ENCODE results near the gene CCDC181.
A peak's percentile ranks its signal among the peaks of the same experiment; 100 is the strongest.

CCDC181 gene

DNA sequence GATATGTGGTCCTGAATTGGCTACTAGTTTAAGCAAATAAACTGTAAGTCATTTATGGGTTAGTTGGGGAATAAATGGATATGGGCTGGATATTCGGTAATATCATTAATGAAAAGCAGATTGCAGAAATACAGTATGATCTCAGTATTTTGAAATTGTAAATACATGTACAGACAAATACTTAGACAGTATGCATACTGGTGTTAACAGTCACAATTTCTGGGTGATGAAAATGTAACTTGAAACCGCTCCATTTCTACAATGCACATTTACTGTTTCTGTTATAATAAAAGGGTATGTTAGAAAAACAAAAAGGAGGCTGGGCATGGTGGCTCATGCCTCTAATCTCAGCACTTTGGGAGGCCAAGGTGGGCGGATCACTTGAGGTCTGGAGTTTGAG, 31.3 kb downstream of the CCDC181 start:
- TF ChIP-seq, protein P1, sequence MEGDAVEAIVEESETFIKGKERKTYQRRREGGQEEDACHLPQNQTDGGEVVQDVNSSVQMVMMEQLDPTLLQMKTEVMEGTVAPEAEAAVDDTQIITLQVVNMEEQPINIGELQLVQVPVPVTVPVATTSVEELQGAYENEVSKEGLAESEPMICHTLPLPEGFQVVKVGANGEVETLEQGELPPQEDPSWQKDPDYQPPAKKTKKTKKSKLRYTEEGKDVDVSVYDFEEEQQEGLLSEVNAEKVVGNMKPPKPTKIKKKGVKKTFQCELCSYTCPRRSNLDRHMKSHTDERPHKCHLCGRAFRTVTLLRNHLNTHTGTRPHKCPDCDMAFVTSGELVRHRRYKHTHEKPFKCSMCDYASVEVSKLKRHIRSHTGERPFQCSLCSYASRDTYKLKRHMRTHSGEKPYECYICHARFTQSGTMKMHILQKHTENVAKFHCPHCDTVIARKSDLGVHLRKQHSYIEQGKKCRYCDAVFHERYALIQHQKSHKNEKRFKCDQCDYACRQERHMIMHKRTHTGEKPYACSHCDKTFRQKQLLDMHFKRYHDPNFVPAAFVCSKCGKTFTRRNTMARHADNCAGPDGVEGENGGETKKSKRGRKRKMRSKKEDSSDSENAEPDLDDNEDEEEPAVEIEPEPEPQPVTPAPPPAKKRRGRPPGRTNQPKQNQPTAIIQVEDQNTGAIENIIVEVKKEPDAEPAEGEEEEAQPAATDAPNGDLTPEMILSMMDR (IDR thresholded peaks at IDR 0.05; ENCODE audit: insufficient read depth, missing control alignments): no peak
- DNase-seq (ENCODE audit: insufficient read length, low spot score): no peak
- FAIRE-seq: no peak

DNA sequence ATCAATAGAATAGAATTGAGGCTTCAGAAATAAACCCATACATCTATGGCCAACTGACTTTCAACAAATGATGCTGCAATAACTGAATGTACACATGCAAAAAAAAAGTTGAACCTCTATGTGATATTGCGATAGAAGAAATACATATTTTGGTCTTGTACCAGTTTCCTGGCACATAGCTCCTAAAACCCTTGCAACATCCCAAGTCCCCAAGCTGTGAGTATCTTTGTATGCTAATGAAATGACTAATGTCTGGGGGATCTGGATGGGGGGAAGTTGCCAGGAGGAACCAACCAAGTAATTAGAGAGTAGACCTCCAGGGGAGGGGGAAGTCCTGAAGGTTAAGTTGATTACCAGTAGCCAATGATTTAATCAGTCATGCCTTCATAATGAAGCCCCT, 34.9 kb downstream of the CCDC181 start:
- TF ChIP-seq, protein P1 (IDR thresholded peaks at IDR 0.05; ENCODE audit: insufficient read depth, missing control alignments): no peak
- FAIRE-seq: no peak
- DNase-seq (ENCODE audit: insufficient read length, low spot score): no peak

DNA sequence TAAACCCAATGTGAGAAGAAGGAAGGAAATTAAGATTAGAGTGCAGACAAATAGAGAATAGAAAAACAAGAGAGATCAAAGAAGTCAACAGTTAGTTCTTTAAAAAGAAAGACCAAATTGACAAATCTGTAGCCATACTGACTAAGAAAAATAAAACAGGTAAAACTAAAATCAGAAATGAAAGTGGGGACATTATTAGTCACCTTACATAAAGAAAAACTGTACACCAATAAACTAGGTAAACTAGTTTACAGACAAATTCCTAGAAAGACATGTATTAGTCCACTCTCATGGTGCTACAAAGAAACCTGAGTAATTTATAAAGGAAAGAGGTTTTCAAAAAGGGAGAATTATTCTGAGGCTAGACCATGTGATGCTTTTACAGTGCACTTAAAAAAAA, 37.0 kb downstream of the CCDC181 start:
- DNase-seq (ENCODE audit: insufficient read length, low spot score): no peak
- peak; percentile 53 for FAIRE-seq
- TF ChIP-seq, protein P1 (IDR thresholded peaks at IDR 0.05; ENCODE audit: insufficient read depth, missing control alignments): no peak

DNA sequence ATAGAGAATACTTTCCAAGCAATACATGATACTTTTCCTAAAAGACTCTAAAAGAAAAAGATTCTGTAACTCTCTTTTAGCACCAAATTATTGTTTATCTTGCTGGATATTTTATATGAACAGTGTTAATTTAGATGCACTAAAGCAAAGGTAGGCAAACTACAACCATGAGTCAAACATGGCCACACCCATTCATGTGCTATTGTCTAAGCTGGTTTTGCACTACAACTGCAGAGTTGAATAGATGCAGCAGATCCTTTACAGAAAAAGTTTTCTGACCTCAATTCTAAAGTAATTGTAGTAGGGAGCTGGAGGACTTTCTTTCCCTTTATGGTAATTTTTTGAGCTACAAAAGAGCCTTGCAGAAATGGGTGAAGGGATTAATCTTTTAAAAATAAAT, 39.9 kb downstream of the CCDC181 start:
- TF ChIP-seq, protein P1 (IDR thresholded peaks at IDR 0.05; ENCODE audit: insufficient read depth, missing control alignments): no peak
- DNase-seq (ENCODE audit: insufficient read length, low spot score): no peak
- FAIRE-seq: no peak

DNA sequence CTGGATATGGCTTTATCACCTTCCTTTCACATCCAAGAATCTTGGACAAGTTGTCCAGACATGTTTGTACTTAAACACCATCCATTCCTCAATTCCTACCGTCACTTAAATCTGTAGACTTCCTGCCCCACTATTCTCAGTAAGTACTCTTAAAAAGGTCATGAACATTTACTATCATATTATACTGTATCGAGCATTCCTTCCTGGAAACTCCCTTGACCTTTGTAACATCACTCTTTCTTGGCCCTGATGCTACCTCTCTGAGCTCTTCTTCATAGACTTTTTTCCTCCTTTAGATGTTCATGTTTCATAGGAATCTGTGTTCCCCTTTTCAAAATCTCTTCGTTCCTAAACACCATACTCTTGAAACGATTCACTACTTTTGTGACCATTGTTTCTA, 43.8 kb downstream of the CCDC181 start:
- DNase-seq (ENCODE audit: insufficient read length, low spot score) (no peak), FAIRE-seq (no peak)
- TF ChIP-seq, protein P1 (IDR thresholded peaks at IDR 0.05; ENCODE audit: insufficient read depth, missing control alignments): no peak

DNA sequence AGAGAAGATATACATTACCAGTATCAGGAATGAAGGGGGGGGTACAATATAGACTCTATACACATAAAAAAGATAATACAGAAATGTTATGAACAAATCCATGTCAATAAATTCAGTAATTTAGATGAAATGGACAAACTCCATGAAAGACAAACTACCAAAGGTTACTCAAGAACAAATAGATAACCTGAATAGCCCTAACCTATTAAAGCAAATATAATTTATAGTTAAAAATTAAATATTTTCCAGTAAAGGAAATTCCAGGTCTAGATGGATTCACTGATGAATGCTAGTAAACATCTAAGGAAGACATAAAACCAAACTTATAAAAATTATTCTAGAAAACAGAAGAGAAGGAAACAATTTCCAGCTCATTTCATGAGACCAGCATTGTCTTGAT, 46.1 kb downstream of the CCDC181 start:
- DNase-seq (ENCODE audit: insufficient read length, low spot score) (no peak), FAIRE-seq (no peak)

DNA sequence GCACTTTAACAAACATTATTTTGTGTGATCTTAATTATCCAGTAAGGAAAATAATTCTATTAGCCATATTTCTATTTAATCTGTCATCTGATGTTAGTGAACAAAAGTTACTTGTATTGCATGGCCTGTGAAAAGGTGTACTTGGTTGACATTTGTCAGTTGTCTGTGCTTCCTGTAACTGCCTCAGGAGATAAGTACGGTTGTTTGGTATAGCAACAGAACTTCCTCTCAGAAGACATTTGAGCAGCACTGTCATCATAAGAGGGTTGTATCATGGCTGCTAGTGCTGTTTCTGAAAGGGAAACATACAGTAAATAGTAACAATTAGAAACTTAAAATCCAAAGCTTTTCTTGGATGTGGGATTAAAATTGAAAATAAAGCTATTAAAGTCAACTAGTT, 55.9 kb downstream of the CCDC181 start:
- TF ChIP-seq, protein P1 (IDR thresholded peaks at IDR 0.05; ENCODE audit: insufficient read depth, missing control alignments): no peak
- FAIRE-seq: peak; percentile 6
- DNase-seq (ENCODE audit: insufficient read length, low spot score): no peak

More for the DNA sequence above, 46.1 kb downstream of the CCDC181 start:
- TF ChIP-seq, protein P1 (IDR thresholded peaks at IDR 0.05; ENCODE audit: insufficient read depth, missing control alignments): no peak
